Measurements from ENCODE around the gene MTMR10. TPM values are rescaled to one million over a fixed set of nuclear protein-coding genes. Genes with fewer than 3 reads are reported as not detected.

MTMR10 gene
- total and polyA plus RNA-seq, 2 donors (not counting 3 experiments of a cell fraction or from before 2014, with no cell fraction given) = 48.3 to 88.5 TPM

DNA sequence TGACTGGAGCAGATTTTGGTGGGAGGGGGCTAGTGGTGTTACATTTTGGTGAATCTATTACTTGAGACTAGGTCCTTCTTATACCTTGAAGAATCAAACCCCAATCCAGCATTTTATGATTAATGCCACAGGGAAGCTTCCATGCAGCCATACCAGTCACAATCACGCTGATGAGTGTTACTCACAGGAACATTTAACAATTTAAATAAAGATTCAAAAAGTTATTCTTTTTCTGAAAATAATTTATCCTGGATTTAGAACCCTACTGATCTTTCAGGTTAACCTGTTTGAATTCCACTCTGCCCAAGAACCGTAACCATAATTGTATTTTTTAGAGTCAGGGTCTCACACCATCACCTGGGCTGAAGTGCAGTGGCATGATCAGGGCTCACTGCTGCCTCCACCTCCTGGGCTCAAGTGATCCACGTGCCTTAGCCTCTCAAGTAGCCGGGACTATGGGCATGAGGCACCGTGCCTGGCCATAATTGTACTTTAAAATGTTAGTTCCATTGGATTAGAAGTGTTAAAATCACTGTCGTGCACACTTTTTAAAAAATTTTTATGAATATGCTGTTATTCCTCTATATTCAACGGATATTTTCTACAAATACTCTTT is 929 bp upstream of the MTMR10 start:
- Histone ChIP-seq H3K27ac (ENCODE audit: insufficient read depth, low read depth, low read length) (peak overlapping the region; percentile 88), H2AFZ (ENCODE audit: low read depth, low read length) (peak overlapping the region; percentile 89), H3K9ac (replicated peaks; ENCODE audit: extremely low read depth, insufficient read depth, low read length) (peak overlapping the region; percentile 92), H3K4me1 (ENCODE audit: control insufficient read depth, extremely low read depth, insufficient read depth, low read length) (peaks cover 23% of the 10 kb centered on the region), H3K27me3 (ENCODE audit: control insufficient read depth in 2 of 2, insufficient read depth in 2 of 2, low read length in 2 of 2) (no peaks in the 10 kb centered on the region), H4K20me1 (replicated peaks; ENCODE audit: control insufficient read depth, extremely low read depth, insufficient read depth, low read length) (no peaks in the 10 kb centered on the region), H3K9me1 (replicated peaks; ENCODE audit: control insufficient read depth, extremely low read depth, insufficient read depth, low read length) (no peaks in the 10 kb centered on the region), H3K4me2 (ENCODE audit: insufficient read depth, low read length) (peak overlapping the region; percentile 68), H3K36me3 (ENCODE audit: control insufficient read depth in 2 of 2, extremely low read depth in 1 of 2, insufficient read depth in 2 of 2, low read length in 2 of 2) (no peaks in the 10 kb centered on the region), H3K79me2 (ENCODE audit: control insufficient read depth, insufficient read depth, low read length) (peaks cover 33% of the 10 kb centered on the region), H3K4me3 (replicated peaks in 1 of 3; ENCODE audit: insufficient read depth in 1 of 3, low read depth in 1 of 3, low read length in 3 of 3) (peak overlapping the region; percentile 14 to 96 (median 91)), H3K9me3 (replicated peaks; ENCODE audit: control insufficient read depth, insufficient read depth, low read length) (no peaks in the 10 kb centered on the region)
- intact Hi-C loops (cut with micrococcal nuclease) = loop anchor here (1.0 kb wide), 1 partner anchor 41 kb away; no protein-coding TSS in a partner anchor
- CTCF ChIA-PET = interaction anchor here (0.7 to 13.6 kb wide), 6 partner anchors 12 to 136 kb away, joined by 3 to 175 read pairs (median 4); no protein-coding TSS in a partner anchor
- TF ChIP-seq POLR2AphosphoS5 (IDR thresholded peaks at IDR 0.05; ENCODE audit: insufficient read depth, low read depth, low read length) (no peak), EZH2 (IDR thresholded peaks at IDR 0.05; ENCODE audit: borderline replicate concordance, low read depth, low read length, severe bottlenecking) (no peak), GATA2 (IDR thresholded peaks at IDR 0.05; ENCODE audit: insufficient read depth, insufficient read length, low read depth, low read length) (no peak), JUN (IDR thresholded peaks at IDR 0.05; ENCODE audit: borderline replicate concordance, insufficient read depth, insufficient read length, low read depth) (no peak), MYC (IDR thresholded peaks at IDR 0.05; ENCODE audit: low read depth, low read length) (no peak), POLR2A (IDR thresholded peaks at IDR 0.05; ENCODE audit: low read depth, low read length) (no peak), FOS (IDR thresholded peaks at IDR 0.05; ENCODE audit: borderline replicate concordance, insufficient read depth, low read length) (no peak)
- TF ChIP-seq, protein P1, sequence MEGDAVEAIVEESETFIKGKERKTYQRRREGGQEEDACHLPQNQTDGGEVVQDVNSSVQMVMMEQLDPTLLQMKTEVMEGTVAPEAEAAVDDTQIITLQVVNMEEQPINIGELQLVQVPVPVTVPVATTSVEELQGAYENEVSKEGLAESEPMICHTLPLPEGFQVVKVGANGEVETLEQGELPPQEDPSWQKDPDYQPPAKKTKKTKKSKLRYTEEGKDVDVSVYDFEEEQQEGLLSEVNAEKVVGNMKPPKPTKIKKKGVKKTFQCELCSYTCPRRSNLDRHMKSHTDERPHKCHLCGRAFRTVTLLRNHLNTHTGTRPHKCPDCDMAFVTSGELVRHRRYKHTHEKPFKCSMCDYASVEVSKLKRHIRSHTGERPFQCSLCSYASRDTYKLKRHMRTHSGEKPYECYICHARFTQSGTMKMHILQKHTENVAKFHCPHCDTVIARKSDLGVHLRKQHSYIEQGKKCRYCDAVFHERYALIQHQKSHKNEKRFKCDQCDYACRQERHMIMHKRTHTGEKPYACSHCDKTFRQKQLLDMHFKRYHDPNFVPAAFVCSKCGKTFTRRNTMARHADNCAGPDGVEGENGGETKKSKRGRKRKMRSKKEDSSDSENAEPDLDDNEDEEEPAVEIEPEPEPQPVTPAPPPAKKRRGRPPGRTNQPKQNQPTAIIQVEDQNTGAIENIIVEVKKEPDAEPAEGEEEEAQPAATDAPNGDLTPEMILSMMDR (IDR thresholded peaks at IDR 0.05; ENCODE audit: extremely low read depth in 1 of 2, insufficient read depth in 1 of 2, low read depth in 1 of 2, low read length in 2 of 2) = no peak
- TF ChIP-seq, protein P2, sequence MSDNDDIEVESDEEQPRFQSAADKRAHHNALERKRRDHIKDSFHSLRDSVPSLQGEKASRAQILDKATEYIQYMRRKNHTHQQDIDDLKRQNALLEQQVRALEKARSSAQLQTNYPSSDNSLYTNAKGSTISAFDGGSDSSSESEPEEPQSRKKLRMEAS (IDR thresholded peaks at IDR 0.05; ENCODE audit: insufficient read depth, insufficient read length) = no peak
- POLR2A ChIA-PET = interaction anchor here (0.7 to 2.9 kb wide), 6 partner anchors 21 to 136 kb away, joined by 3 to 9 read pairs (median 6); no protein-coding TSS in a partner anchor
- dilution Hi-C loops (cut with MboI; ENCODE audit: extremely low pct_ligation_motif_present, low sequenced_read_pairs) = no loop called here
- FAIRE-seq (peak; percentile 12), DNase-seq (ENCODE audit: low read depth, low spot score) (no peak)
- no TSS peak for BruUV-seq (replicated peaks)
